ENCODE measurements around the gene GIPC1. TPM values are rescaled to one million over a fixed set of nuclear protein-coding genes. Genes with fewer than 3 reads are reported as not detected.

The GIPC1 gene
- polyA plus RNA-seq, 1 of the 3 experiments (the other 2 are of a cell fraction), result 144 TPM

- no peak for TF ChIP-seq REST (IDR thresholded peaks at IDR 0.05; ENCODE audit: low read depth, low read length)
- no peak for TF ChIP-seq CTCF (IDR thresholded peaks at IDR 0.05)
- no peak for TF ChIP-seq GABPA (IDR thresholded peaks at IDR 0.05; ENCODE audit: low read depth)
- TF ChIP-seq NRF1 (IDR thresholded peaks at IDR 0.05; ENCODE audit: low read depth, low read length), result no peak
- TF ChIP-seq PBX3 (IDR thresholded peaks at IDR 0.05), result no peak
- TF ChIP-seq NFIC (IDR thresholded peaks at IDR 0.05; ENCODE audit: borderline replicate concordance), result no peak
- no peak for TF ChIP-seq TEAD4 (IDR thresholded peaks at IDR 0.05; ENCODE audit: borderline replicate concordance, insufficient read depth)
These were observed 60.4 kb downstream of the GIPC1 start (continued) for GRCh38 chr19:14435320-14436050.

- peaks cover 29% of the 10 kb centered on the region for H4K20me1 ChIP-seq (ENCODE audit: insufficient read depth)
- no peak overlapping the region for H2AFZ ChIP-seq (ENCODE audit: low read depth)
- H3K27ac ChIP-seq (ENCODE audit: low read depth in 2 of 2, low read length in 1 of 2), result peak overlapping the region; percentile 69 to 88
- no peaks in the 10 kb centered on the region for H3K9me3 ChIP-seq
- POLR2A ChIA-PET, result no interaction called here
- peaks cover 73% of the 10 kb centered on the region for H3K79me2 ChIP-seq (ENCODE audit: insufficient read depth)
- H3F3A ChIP-seq (replicated peaks; ENCODE audit: insufficient read depth), result peaks cover 13% of the 10 kb centered on the region
- peak overlapping the region; percentile 64 to 74 for H3K4me3 ChIP-seq (ENCODE audit: low read depth in 2 of 2, low read length in 1 of 2)
- H3K9ac ChIP-seq, result peak overlapping the region; percentile 82; the same call in 1 of the 2 replicates
- DNase-seq, result peak; percentile 79
- no peaks in the 10 kb centered on the region for H3K9me2 ChIP-seq
- no peaks in the 10 kb centered on the region for H3K27me3 ChIP-seq (ENCODE audit: insufficient read depth)
- no peaks in the 10 kb centered on the region for H3K36me3 ChIP-seq (replicated peaks in 1 of 2; ENCODE audit: control insufficient read depth in 1 of 2, insufficient read depth in 2 of 2, low read length in 1 of 2)
- 33% methylated on average over 18 of the region's 23 CpGs for WGBS (ENCODE audit: low lambda C conversion rate)
- CTCF ChIA-PET, result interaction anchor here (1.3 to 1.6 kb wide), 5 partner anchors 15 to 86 kb away, joined by 3 to 6 read pairs (median 3); partner anchors contain the start of gene DDX39A
- peaks cover 6 to 19% of the 10 kb centered on the region in 2 experiments; a peak in 3 of 4 replicates for H3K4me1 ChIP-seq (ENCODE audit: control insufficient read depth in 1 of 2, insufficient read depth in 2 of 2, low read depth in 1 of 2, low read length in 1 of 2)
- H3K4me2 ChIP-seq, result peak overlapping the region; percentile 100
- TF ChIP-seq GABPA (IDR thresholded peaks at IDR 0.05; ENCODE audit: low read depth), result 0 out of 2 replicates have a peak, but pooled peaks have one; percentile 51
- TF ChIP-seq FOXJ3 (CRISPR knock-in tag; IDR thresholded peaks at IDR 0.05), result peak; percentile 8; the same call in 1 of the 2 replicates
- TF ChIP-seq TCF12 (IDR thresholded peaks at IDR 0.05), result no peak
- TF ChIP-seq CTCF (IDR thresholded peaks at IDR 0.05), result no peak
- 0 out of 2 replicates have a peak, but pooled peaks have one; percentile 50 for TF ChIP-seq SIN3A (IDR thresholded peaks at IDR 0.05; ENCODE audit: borderline replicate concordance, low read depth, low read length)
- TF ChIP-seq EZH2phosphoT487 (IDR thresholded peaks at IDR 0.05; ENCODE audit: borderline replicate concordance, low read depth), result no peak
- peak; percentile 78 for TF ChIP-seq MXI1 (IDR thresholded peaks at IDR 0.05; ENCODE audit: low read depth, low read length)
- peak; percentile 11; the same call in 1 of the 2 replicates for TF ChIP-seq ELF1 (IDR thresholded peaks at IDR 0.05)
- peak in 1 of 2 experiments; percentile 51; a peak in 1 of 4 replicates for TF ChIP-seq EP300 (IDR thresholded peaks at IDR 0.05; ENCODE audit: borderline replicate concordance in 1 of 2, low read depth in 1 of 2, low read length in 1 of 2)
- no peak for TF ChIP-seq PBX3 (IDR thresholded peaks at IDR 0.05)
- peak; percentile 50; the same call in 1 of the 2 replicates for TF ChIP-seq FOSL2 (IDR thresholded peaks at IDR 0.05; ENCODE audit: borderline replicate concordance, low read depth)
These were observed 61.2 kb downstream of the GIPC1 start for GRCh38 chr19:14434543-14435319.
